ENCODE results near the gene ARID4B.

DNA sequence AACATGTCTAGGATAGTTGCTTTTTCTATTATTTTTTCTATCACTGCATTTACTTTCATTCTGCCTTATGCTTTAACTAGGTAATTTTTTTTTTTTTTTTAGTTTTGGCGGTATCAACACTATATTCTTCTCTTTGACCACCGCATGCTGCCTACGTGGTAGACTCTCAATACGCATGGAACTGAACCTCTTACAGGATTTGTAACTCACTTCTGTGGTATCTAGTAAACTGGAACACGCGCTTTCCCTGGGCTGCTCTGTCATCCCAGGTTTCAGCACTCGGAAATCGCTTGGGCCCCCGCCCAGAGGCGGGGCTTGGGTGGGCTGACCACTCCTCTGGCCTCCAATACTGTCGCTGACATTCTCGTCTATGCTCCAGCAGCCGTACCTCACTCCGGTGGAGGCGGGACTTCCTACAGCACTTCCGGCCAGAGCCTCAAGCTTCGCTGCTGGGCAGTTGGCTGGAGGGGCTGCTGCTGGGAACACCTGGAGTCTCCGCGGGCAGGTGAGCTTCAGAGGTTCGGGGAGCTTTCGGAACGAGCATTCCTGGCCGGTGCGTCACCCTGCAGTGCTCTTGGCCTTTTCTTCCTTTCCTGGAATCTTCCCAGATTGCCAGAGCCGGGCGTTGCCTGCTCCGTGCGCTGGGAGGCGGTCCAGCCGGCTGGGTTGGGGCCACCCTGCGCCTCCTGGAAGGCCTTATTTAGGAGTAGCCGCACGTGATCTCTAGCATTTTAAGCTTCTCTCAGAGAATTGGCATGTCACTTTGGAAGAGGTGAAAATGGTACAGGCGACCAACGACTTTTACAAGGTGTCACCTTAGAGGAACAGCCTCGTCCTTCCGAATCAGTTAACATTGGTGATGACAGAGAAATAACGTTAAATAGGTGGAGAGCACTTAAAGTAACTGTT is 39.3 kb upstream of the ARID4B start, which contains the start of gene TBCE:
- TF ChIP-seq CTCF (IDR thresholded peaks at IDR 0.05; ENCODE audit: low read length) (no peak), EZH2 (IDR thresholded peaks at IDR 0.05; ENCODE audit: borderline replicate concordance, low read length) (no peak)
